Tibial artery (tissue), 4 donors: Measurements from ENCODE around the gene TMCC2.
"Not testable (repeated sequence)": the region's sequence is repeated elsewhere in the genome, so short reads cannot be mapped to it uniquely, and the experiment has no call there.

Source experiments
- DNase-seq, 2 donors: peaks; one replicate each; pipeline ENCODE4 v3.0.0-alpha.2; 2019
- H3K27ac ChIP-seq, 2 donors: fragments of 200-600 bp; sonication (generic) in 1 of 2; 1 replicate in 1 of 2; 2 replicates in 1 of 2; pipeline ENCODE4 v1.5.1; 2018 to 2019; ENCODE audit warnings: mild to moderate bottlenecking in 1 of 2
- H3K27me3 ChIP-seq, 2 donors: fragments of 200-600 bp; sonication (generic) in 1 of 2; one replicate each; pipeline versions ENCODE4 v1.5.1 to v1.6.0; 2016 to 2019
- H3K36me3 ChIP-seq, 3 donors: fragments of 200-600 bp; sonication (generic) in 2 of 3; one replicate each; pipeline ENCODE4 v1.5.1; 2016 to 2019; ENCODE audit warnings: mild to moderate bottlenecking in 2 of 3
- H3K4me1 ChIP-seq, 4 donors: fragments of 200-600 bp; sonication (generic) in 2 of 4; 1 replicate in 3 of 4; 2 replicates in 1 of 4; pipeline ENCODE4 v1.5.1; 2016 to 2019
- H3K4me3 ChIP-seq, 2 donors: fragments of 200-600 bp; sonication (generic) in 1 of 2; 1 replicate in 1 of 2; 2 replicates in 1 of 2; pipeline ENCODE4 v1.5.1; 2018 to 2019; ENCODE audit warnings: mild to moderate bottlenecking in 2 of 2
- H3K9me3 ChIP-seq, 3 donors: fragments of 200-600 bp; sonication (generic) in 1 of 3; one replicate each; pipeline ENCODE4 v1.5.1; 2016 to 2019
- CTCF ChIP-seq, 2 experiments: fragments of 200-600 bp in 1 of 2; fragments of 450-650 bp in 1 of 2; IDR thresholded peaks; one replicate each; pipeline ENCODE4 v1.5.1; 2017 to 2019; ENCODE audit warnings: antibody characterized with exemption in 2 of 2, mild to moderate bottlenecking in 1 of 2, moderate library complexity in 1 of 2
- intact Hi-C: fragments of 100-400 bp; cut with DNase I; formaldehyde crosslinking; loops from one replicate; pipeline ENCODE4 v1.15.0; 2023; ENCODE audit warnings: low total_unique reads

TMCC2 gene

GRCh38 chr1:205227584-205228013 is at the start of gene TMCC2:
TMCC2 (plus strand) TSS chr1:205227946; CDS start chr1:205228565, 619 bp downstream.
- Histone ChIP-seq H3K27ac (peak within 1 kb of the TSS; percentile 47 to 62), H3K4me3 (peak within 1 kb of the TSS; percentile 59 to 84), H3K27me3 (no peaks in the 10 kb centered on the region), H3K4me1 (peaks cover 0 to 26% (median 17%) of the 10 kb centered on the region in 4 donors), H3K9me3 (no peaks in the 10 kb centered on the region), H3K36me3 (no peaks in the 10 kb centered on the region)
- DNase-seq = peak; percentile 84 to 93
- intact Hi-C loops = loop anchor here (1.0 kb wide), 1 partner anchor 29 kb away; no protein-coding TSS in a partner anchor
- no peak for TF ChIP-seq CTCF (IDR thresholded peaks at IDR 0.05)

- Histone ChIP-seq H3K4me1 (peaks cover 0 to 29% (median 15%) of the 10 kb centered on the region in 4 donors), H3K9me3 (no peaks in the 10 kb centered on the region), H3K4me3 (no peak overlapping the region), H3K27ac (no peak overlapping the region), H3K27me3 (no peaks in the 10 kb centered on the region), H3K36me3 (peaks cover 0 to 4% (median 0%) of the 10 kb centered on the region in 3 donors)
- TF ChIP-seq CTCF (IDR thresholded peaks at IDR 0.05) = no peak
- intact Hi-C loops = no loop called here
- no peak for DNase-seq
Measured at GRCh38 chr1:205179842-205180241, 47.9 kb upstream of the TMCC2 start.

- not testable (repeated sequence) for H3K36me3 ChIP-seq, DNase-seq
Measured at GRCh38 chr1:205180331-205180730, 47.4 kb upstream of the TMCC2 start.

GRCh38 chr1:205182930-205183329 is 44.8 kb upstream of the TMCC2 start:
- no peak for TF ChIP-seq CTCF (IDR thresholded peaks at IDR 0.05)
- no peak for DNase-seq
- Histone ChIP-seq H3K4me1 (peaks cover 0 to 20% (median 8%) of the 10 kb centered on the region in 4 donors), H3K27ac (no peak overlapping the region), H3K27me3 (no peaks in the 10 kb centered on the region), H3K9me3 (no peaks in the 10 kb centered on the region), H3K36me3 (peaks cover 5 to 19% (median 9%) of the 10 kb centered on the region in 3 donors), H3K4me3 (no peak overlapping the region)
- intact Hi-C loops = no loop called here

More at GRCh38 chr1:205180331-205180730, 47.4 kb upstream of the TMCC2 start:
- intact Hi-C loops, H3K9me3 ChIP-seq, H3K27ac ChIP-seq, H3K4me3 ChIP-seq, H3K27me3 ChIP-seq: not testable (repeated sequence)
- peaks cover 0 to 24% (median 11%) of the 10 kb centered on the region in 4 donors for H3K4me1 ChIP-seq

GRCh38 chr1:205183676-205184335 is 43.9 kb upstream of the TMCC2 start:
- H3K4me3 ChIP-seq = no peak overlapping the region
- H3K36me3 ChIP-seq = peaks cover 5 to 19% (median 9%) of the 10 kb centered on the region in 3 donors
- DNase-seq = no peak
- intact Hi-C loops = no loop called here
- no peaks in the 10 kb centered on the region for H3K27me3 ChIP-seq
- TF ChIP-seq CTCF (IDR thresholded peaks at IDR 0.05) = no peak
- peaks cover 0 to 25% (median 9%) of the 10 kb centered on the region in 4 donors for H3K4me1 ChIP-seq
- peak overlapping the region in 1 of 2 donors; percentile 0 for H3K27ac ChIP-seq
- H3K9me3 ChIP-seq = no peaks in the 10 kb centered on the region

GRCh38 chr1:205186191-205186590 is 41.6 kb upstream of the TMCC2 start:
- no peak for TF ChIP-seq CTCF (IDR thresholded peaks at IDR 0.05)
- Histone ChIP-seq H3K4me1 (peaks cover 0 to 40% (median 9%) of the 10 kb centered on the region in 4 donors), H3K4me3 (no peak overlapping the region), H3K27me3 (no peaks in the 10 kb centered on the region), H3K36me3 (peaks cover 5 to 19% (median 9%) of the 10 kb centered on the region in 3 donors), H3K9me3 (no peaks in the 10 kb centered on the region), H3K27ac (no peak overlapping the region)
- DNase-seq = no peak
- intact Hi-C loops = no loop called here
